SHP77 (cell line): ENCODE data around the gene ARSG.
"Not testable (repeated sequence)": the region's sequence is repeated elsewhere in the genome, so short reads cannot be mapped to it uniquely, and the experiment has no call there.

Experiments
- DNase-seq, 2 experiments: peaks; one replicate each; lab custom pipeline; 2025; lab: John Stamatoyannopoulos, UW

ARSG gene

DNA sequence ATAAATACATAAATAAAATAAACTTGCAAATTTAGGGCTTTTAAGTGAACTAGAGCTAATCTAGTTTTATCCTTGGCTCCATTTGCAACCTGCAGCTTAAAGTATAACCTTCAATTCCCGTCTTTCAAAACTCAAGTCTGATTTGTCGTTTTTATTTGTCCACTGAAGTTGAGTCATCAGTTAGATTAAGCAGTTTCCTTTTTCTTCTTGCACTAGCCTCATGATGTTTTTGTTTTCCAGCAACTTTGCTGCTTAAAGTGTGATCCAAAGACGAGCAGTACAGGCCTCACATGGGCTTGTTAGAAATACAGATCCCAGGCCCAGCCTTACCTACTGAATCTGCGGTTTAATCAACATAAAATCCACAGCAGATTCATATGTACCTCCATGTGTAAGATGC lies 13.8 kb downstream of the ARSG start:
- no peak for DNase-seq

DNA sequence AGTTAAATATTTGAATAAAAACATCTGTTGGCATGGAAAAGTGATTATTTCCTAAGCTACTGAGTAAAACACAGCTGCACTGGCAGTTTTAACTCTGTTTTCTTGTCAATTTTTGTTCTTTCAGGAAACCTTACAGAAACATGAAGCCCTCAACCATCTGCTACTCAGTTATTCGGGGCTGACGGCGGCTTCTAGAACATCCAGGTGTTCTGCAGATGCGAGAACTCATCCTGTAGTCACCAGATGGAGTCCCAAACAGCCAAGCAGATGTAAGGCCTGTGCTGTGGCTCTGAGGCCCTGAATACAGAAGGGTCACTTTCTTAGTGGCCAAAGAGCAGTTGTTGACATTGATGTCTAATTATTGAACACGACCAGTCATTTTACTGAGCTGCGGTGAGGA lies 15.5 kb downstream of the ARSG start:
- no peak for DNase-seq

DNA sequence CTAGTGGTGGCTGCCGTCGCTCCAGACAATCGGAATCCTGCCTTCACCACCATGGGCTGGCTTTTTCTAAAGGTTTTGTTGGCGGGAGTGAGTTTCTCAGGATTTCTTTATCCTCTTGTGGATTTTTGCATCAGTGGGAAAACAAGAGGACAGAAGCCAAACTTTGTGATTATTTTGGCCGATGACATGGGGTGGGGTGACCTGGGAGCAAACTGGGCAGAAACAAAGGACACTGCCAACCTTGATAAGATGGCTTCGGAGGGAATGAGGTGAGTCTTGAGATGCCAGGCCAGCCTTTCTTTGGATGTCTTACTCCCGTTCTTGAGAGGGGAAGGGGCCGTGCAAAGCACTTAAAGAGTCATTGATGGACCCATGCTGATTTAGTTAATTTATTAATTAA lies 16.1 kb downstream of the ARSG start:
- no peak for DNase-seq

DNA sequence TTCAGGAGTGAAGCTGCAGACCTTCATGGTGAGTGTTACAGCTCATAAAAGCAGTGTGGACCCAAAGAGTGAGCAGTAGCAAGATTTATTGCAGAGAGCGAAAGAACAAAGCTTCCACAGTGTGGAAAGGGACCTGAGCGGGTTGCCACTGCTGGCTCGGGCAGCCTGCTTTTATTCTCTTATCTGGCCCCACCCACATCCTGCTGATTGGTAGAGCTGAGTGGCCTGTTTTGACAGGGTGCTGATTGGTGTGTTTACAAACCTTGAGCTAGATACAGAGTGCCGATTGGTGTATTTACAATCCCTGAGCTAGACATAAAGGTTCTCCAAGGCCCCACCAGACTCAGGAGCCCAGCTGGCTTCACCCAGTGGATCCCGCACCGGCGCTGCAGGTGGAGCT lies 17.2 kb downstream of the ARSG start:
- not testable (repeated sequence) for DNase-seq

DNA sequence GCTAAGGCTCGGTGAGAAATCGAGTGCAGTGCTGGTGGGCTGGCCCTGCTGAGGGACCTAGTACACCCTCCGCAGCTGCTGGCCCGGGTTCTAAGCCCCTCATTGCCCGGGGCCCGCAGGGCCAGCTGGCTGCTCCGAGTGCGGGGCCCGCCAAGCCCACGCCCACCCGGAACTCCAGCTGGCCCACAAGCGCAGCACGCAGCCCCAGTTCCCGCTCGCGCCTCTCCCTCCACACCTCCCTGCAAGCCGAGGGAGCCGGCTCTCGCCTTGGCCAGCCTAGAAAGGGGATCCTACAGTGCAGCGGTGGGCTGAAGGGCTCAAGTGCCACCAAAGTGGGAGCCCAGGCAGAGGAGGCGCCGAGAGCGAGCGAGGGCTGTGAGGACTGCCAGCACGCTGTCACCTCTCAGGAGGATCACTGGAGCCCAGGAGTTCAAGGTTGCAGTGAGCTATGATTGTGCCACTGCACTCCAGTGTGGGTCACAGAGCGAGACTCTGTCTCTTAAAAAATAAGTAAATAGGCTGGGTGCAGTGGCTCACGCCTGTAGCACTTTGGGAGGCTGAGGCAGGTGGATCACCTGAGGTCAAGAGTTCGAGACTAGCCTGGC lies 17.9 kb downstream of the ARSG start:
- DNase-seq: not testable (repeated sequence)

DNA sequence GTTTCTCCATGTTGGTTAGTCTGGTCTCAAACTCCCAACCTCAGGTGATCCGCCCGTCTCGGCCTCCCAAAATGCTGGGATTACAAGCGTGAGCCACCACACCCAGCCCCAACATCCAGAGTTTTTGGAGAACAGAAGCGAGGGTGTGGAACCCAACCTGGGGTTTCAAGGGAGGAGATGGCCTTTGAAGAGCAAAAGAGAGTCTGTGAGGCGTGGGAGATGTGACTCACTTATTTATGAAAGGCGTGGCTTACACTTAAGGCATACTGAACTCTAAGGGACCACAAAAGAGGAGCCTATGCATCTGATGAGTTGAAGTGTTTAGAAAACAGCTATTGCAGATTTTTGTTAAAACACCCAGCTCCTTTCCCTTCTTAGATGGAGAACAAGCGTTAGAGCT lies 18.9 kb downstream of the ARSG start:
- DNase-seq: no peak

DNA sequence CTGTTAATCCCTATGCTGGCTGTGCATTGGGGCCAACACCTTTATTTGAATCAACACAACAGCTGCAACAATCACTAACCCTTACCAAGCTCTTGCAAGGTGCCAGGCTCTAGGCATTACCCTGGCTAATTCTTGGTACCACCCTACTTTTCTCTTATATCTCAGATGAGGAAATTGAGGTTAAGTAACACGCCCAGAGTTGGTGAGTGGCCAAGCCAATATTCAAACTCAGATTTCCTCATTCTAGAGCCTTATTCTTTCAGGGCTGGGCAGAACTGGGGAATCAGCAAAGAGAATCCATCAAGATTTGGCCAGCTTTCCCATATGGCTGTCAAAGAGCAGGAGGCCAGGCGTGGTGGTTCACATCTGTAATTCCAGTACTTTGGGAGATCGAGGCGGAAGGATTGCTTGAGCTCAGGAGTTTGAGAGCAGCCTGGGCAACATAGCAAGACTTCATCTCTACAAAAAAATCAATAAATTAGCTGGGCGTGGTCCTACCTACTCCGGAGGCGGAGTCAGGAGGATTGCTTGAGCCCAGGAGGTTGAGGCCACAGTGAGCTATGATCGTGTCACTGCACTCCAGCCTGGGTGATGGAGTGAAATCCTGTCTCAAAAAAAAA lies 23.7 kb downstream of the ARSG start:
- no peak for DNase-seq

DNA sequence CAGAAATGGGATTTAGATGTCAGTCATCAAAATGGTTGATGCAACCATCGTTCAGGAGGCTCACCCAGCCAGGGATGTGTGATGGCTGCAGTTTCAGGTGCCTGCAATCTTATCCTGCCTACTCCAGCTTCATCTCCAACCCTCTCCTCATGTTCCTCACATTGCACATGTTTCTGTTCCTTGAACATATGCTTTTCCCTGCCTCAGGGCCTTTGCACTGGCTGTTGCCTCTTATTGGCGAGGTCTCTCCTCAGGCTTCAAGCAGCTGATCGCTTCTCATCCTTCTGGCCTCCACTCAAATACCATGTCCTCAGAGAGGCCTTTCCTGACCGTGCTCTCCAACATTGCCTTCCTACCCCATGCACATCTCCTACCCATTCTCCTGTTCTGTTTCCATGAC lies 24.6 kb downstream of the ARSG start:
- DNase-seq: no peak

DNA sequence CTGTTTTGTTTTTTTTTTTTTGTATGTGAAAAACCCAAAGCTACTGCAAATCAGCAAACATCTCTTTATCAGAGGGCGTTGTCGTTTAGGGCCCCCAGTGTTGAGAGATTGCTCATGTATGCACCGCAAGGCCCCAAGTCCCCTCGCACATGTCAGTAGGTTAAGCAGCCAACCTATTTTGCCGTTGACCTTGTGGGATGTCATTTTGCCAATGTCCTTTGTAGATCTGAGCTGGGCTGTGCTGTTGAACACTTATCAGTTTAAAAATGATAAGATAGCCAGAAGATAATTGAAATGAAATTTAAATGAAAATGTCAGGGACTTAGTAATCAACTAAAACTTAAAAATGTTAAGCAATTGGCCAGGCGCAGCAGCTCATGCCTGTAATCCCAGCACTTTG lies 26.2 kb downstream of the ARSG start:
- DNase-seq: no peak

DNA sequence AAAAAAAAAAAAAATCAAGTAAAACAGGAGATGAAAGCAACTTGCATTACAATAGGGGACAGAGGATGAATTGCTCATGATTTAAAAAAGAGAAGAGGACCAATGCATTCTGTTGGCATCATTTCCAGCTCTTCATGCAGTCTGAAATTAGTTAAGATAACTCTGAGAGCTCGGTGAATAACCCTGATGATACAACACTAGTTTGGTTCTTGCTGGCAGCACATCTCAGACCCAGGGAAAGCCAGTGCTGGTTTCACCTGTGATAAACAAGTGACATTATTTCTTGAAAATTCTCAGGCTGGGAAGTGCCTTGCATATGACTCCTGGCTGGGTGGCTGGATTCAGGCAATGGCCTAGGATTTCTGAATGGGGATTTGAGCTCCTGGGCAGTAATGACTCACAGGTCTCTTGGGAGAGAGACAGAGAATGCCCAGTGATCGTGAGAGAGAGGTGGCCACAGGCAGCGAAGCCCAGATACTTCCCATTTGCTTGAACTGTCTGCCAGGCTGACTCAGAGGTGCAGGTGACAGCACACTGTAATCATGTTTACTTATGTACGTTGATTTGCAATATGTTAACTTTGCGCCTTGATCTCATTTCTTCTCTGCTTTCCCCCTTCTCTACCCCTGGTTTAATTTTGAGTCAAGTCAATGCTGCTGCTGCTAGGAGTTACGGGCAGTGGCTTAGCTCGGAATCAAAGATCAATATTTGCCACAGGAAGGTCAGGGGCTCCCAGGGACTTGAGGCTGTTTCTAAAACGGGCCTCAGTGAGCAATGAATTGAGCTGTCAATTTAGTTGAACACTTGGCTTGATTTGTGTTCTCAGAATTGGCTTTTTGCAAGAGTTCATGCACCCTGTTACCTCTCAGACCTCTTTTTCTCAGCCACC lies 27.1 kb downstream of the ARSG start:
- DNase-seq: no peak

DNA sequence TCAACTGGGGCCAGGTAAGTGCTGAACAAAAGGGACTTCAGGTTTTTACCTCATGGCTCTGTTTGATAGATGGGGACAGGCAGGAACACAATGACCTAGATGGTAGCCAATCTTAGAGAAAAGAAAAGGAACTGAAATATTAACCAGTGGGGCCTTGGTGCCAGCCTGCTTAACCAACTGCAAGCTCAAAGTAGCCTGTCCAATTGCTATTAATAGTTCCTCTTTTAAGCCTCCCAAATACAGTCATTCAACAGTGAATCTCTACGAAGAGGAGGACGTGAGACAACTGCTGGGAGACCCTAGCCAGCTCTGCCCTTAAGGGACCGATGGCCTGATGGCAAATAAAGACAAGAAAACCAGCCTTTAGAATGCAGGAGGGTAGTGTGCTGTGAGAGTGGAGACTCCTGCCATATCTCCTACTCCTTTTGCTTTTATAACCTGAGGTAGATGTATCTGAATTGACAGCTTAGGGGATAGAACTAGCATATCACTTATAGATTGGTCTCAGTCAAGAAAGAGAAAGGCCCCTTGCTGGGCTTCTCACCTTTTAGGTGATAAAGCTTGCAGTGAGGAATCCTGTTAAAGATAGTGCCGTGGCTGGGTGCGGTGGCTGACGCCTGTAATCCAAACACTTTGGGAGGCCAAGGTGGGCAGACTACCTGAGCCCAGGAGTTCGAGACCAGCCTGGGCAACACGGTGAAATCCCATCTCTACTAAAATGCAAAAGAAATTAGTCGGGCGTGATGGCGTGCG lies 28.3 kb downstream of the ARSG start:
- no peak for DNase-seq

DNA sequence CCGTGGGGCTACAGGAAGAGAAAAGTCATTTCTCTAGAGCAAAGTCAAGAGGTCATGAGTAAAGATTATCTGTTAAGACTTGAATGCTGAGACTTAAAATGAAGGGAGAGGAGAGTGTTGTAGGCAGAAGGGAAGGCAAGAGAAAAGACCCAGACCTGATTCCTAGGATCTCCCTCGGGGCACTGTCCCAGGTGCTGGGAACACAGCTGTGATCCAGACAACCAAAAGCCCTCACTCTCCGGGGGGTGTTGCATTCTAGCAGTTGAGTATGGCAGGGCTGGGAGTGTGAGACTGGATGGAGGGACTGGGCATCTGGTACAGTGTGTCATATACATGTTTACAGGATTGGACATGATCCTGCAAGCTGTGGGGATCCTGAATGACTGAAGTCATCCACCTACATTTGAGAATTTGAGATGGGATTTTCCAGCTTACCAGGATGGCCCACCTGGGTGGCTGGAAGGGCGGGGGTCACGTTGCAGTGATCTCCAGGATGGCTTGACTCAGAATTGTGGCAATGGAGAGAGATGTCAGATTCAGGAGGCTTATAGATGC lies 29.1 kb downstream of the ARSG start:
- no peak for DNase-seq

DNA sequence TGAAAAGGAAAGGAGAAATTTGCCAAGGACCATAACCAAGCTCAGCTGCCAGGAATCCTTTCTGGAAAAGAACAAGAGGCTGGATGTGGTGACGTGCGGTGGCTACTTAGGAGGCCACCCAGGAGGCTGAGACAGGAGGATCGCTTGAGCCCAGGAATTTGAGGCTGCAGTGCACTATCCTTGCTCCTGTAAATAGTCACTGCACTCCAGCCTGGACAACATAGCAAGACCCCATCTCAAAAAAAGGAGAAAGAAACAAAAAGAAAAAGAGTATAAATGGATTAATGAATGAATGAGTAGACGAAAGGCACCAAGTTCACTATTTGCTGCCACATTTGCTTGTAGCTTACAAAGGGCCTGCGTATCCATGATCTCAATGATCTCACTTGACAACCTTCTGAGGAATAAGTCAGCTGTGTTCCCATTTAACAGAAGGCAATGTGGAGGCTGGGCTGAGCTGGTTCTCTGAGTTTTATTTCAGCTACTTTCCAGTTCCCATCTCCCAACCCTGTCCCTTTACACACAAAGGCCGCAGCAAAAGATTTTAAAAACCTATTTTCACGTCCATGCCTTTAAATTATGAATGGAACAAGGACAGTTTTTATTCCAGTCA lies 29.8 kb downstream of the ARSG start:
- DNase-seq: no peak

DNA sequence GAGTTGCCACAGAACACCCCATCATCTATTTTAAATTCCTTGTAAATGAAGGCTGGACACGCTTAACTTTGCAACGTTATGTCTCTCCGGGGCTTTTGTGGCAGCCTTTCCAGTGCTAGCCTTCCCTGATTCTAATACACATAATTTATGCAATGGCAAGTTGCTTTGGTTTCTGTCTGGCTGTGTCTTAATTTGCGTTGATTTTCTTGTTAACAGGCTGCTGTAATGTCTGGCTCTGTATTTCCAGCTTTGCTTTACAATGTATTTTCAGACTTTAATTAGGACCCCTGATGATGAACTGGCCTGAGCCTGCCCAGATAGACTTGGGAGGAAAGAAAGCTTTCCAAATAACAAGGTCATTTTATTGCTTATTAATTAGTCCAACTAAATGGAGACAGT lies 30.3 kb downstream of the ARSG start:
- DNase-seq: no peak

DNA sequence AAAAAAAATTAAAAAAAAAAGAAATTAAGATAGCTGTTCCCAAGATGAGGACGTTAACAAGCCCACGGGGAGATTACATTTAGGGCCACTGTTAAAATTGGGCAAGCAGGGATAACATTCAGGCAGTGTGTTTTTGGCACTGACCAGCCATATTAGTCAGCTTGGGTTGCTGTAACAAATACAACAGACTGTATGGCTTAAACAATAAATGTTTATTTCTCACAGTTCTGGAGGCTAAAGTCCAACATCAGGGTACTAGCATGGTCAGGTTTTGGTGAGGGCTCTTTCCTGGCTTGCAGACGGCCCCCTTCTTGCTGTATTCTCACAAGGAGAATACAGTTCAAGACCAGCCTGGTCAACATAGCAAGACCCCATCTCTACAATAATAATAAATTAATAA lies 31.3 kb downstream of the ARSG start:
- DNase-seq: no peak

DNA sequence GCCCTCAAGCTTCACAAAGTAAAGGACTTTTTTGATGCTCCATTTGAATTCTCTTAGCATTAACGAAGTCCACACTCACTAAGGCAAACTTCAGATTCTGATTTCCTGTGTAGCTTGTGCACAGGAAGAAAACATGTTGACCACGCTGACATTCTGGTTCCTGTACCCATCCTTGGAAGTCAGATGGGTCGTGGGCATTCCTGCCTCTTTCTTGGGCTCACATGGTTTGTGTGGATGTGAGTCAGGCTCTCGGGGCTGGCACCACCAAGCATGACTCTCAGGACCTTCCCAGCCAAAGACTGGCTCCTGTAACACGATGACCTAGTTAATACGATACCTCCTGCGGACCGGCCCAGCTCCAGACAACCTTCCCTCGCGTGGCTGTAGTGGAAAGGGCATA lies 32.8 kb downstream of the ARSG start:
- DNase-seq: no peak

DNA sequence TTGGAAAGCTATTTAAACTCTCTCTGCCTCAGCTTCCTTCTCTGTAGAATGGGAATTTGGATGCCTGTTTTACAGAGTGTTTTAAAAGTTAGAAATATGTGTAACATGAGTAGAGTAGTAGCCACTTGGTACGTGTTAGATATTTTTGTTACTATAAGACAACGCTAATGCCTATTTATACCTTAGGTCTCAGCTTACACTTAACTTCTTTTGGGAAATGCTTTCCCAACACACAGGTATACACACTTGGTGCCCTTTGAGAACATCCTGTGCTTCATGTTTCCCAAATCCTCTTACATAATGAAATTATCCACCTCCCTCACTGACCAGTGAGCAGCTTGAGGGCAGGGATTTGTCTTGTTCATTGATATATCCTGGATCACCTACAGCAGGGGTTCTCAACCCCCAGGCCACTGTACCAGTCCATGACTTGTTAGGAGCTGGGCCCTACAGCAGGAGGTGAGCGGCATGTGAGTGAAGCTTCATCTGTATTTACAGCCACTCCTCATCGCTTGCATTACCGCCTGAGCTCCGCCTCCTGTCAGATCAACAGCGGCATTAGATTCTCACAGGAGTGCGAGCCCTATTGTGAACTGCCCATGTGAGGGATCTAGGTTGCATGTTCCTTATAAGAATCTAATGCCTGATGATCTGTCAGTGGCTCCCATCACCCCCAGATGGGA lies 33.5 kb downstream of the ARSG start:
- DNase-seq: no peak

DNA sequence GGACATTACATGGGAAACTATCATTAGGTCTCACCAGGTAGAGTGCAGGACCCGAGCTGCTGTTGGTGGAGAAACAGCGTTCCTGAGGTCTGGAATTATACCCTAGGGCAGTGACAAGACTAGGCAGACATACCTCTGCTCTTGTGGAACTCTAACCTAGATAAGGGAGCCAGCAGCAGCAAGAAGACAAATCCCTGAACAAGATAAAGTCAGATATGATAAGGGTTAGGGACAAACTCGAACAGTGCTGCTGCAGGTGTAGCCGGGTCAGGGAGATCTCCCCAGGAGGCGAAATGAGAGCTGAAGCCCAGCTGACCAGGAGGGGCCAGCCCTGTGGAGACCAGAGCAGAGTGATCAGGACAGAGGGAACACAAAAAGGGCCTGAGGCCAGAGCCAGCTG lies 34.7 kb downstream of the ARSG start:
- DNase-seq: no peak

DNA sequence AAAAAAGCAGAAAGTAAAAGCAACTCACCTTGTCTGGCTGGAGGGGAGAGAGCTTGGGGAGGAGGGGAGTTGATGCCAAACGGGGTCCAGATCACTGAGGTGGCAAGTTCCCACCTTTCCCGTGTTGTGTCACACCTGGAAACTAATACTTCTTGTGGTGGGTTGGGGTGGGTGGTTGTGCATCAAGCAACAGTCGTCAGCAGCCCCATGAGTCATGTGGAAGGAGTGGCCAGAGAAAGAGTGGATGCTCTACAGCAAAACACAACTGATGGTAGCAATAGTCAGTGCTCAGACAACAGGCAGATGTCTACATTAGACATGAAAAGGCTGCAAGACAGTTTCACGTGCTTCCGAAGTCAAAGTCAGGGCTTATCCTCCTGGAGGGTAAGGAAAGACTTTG lies 35.4 kb downstream of the ARSG start:
- DNase-seq: no peak

DNA sequence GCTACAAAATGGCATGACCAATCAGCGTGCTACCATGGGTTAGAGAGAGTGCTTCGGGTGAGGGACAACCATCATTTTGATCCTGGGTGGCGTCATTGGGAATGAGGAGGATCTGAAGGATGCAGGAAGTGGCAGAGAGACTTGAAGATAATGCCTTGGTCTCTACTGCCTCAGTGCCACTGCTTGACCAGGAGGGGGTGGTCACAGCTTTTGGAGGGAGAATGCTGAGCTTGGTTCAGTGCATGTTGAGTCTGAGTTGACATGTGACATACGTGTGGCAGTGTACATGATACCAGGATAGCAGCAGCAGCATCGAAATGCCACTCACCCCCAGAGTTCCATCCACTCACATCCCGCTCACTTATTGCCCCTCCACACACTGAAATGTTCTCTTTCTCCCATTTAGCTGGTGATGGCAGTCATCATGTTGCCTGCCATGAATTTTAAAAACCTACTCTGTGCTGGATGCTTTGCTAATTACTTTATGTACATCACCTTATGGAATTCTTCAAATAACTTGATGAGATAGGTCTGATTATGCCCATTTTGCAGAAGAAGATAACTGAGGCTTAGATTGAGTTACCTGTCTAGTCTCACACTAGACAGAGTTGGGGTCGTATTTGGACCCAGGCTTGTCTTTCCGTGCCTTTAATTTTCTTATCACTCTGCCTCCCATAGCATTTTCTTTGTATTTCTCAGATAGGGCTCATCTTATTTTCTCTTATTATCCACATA lies 36.7 kb downstream of the ARSG start:
- DNase-seq: no peak

DNA sequence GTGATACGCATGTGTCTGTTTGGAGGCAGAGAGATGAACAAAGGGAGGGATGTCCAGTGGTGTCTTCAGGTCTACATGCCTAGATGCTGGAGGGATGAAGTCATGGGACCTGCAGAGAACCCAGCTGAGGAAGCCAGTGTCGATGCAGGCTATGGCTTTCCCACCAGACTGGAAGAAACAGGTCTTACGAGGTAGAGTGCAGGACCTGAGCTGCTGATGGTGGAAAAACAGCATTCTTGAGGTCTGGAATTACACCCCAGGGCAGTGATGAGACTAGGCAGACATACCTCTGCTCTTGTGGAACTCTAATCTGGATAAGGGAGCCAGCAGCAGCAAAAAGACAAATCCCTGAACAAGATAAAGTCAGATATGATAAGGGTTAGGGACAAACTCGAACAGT lies 37.4 kb downstream of the ARSG start:
- no peak for DNase-seq
